ENCODE data around the gene CCL4.

- no peak for TF ChIP-seq CTCF (conservative IDR thresholded peaks at IDR 0.05; ENCODE audit: low read depth in 2 of 2)
- TF ChIP-seq REST (IDR thresholded peaks at IDR 0.05; ENCODE audit: unreplicated experiment) = no peak
- TF ChIP-seq EZH2phosphoT487 (IDR thresholded peaks at IDR 0.05; ENCODE audit: unreplicated experiment) = no peak
- TF ChIP-seq POLR2AphosphoS5 (IDR thresholded peaks at IDR 0.05; ENCODE audit: low read depth) = no peak
- TF ChIP-seq EZH2 (IDR thresholded peaks at IDR 0.05; ENCODE audit: low read depth, unreplicated experiment) = no peak
- no peak for TF ChIP-seq JUNB (IDR thresholded peaks at IDR 0.05; ENCODE audit: unreplicated experiment)
- no peak for TF ChIP-seq STAT1 (IDR thresholded peaks at IDR 0.05; ENCODE audit: unreplicated experiment)
These were observed 4.0 kb downstream of the CCL4 start for GRCh38 chr17:36107660-36108059.
